OCI-LY1 (cell line): ENCODE data around the gene CD22.

ENCODE experiments used
- H2AFZ ChIP-seq: fragments of 200-600 bp; sonication (generic), shearing (Covaris generic); 2 replicates; pipeline ENCODE4 v1.6.0; 2014; ENCODE audit warnings: antibody characterized with exemption, mild to moderate bottlenecking, low read length
- H3F3A ChIP-seq: fragments of 200-600 bp; sonication (generic), shearing (Covaris generic); 2 replicates; pipeline ENCODE4 v1.6.0; 2014; ENCODE audit warnings: mild to moderate bottlenecking, antibody characterized with exemption, low read length, moderate library complexity; ENCODE audit not compliant: insufficient read depth
- H3K27ac ChIP-seq: fragments of 200-600 bp; sonication (generic); 2 replicates; pipeline ENCODE4 v1.5.1; 2014; ENCODE audit warnings: low read length, mixed run types, mild to moderate bottlenecking, low read depth; ENCODE audit not compliant: poor library complexity, severe bottlenecking
- H3K27me3 ChIP-seq: fragments of 200-600 bp; sonication (generic); 2 replicates; pipeline ENCODE4 v1.6.0; 2014; ENCODE audit warnings: antibody characterized with exemption, mild to moderate bottlenecking, low read length, moderate library complexity; ENCODE audit not compliant: insufficient read depth
- H3K36me3 ChIP-seq: fragments of 200-600 bp; sonication (generic); 2 replicates; pipeline ENCODE4 v1.6.1; 2014; ENCODE audit warnings: mild to moderate bottlenecking, antibody characterized with exemption, low read length, moderate library complexity, mixed read lengths; ENCODE audit not compliant: insufficient read depth
- H3K4me1 ChIP-seq: fragments of 200-600 bp; sonication (generic); 2 replicates; pipeline ENCODE4 v1.5.1; 2014; ENCODE audit warnings: mild to moderate bottlenecking, low read length, moderate library complexity; ENCODE audit not compliant: insufficient read depth, severe bottlenecking
- H3K4me2 ChIP-seq: fragments of 200-600 bp; sonication (generic), shearing (Covaris generic); 2 replicates; pipeline ENCODE4 v1.6.1; 2014; ENCODE audit warnings: low read length
- H3K4me3 ChIP-seq: fragments of 200-600 bp; sonication (generic); 2 replicates; pipeline ENCODE4 v1.5.1; 2014; ENCODE audit warnings: low read length, low read depth, mild to moderate bottlenecking, mixed read lengths; ENCODE audit not compliant: poor library complexity, severe bottlenecking
- H3K79me2 ChIP-seq: fragments of 200-600 bp; shearing (Covaris generic); 2 replicates; pipeline ENCODE4 v1.6.1; 2016; ENCODE audit warnings: mixed run types, low read length, mixed read lengths; ENCODE audit not compliant: insufficient read depth
- H3K9ac ChIP-seq: fragments of 200-600 bp; sonication (generic), shearing (Covaris generic); 2 replicates; pipeline ENCODE4 v1.6.1; 2014; ENCODE audit warnings: mild to moderate bottlenecking, low read length, mixed read lengths
- H3K9me2 ChIP-seq: fragments of 200-600 bp; sonication (generic), shearing (Covaris generic); 2 replicates; pipeline ENCODE4 v1.6.1; 2014; ENCODE audit warnings: low read depth, mild to moderate bottlenecking, low read length, mixed read lengths
- H3K9me3 ChIP-seq: fragments of 200-600 bp; shearing (Covaris generic); 2 replicates; pipeline ENCODE4 v1.6.1; 2014; ENCODE audit warnings: low read length, mixed read lengths
- H4K20me1 ChIP-seq: fragments of 200-600 bp; sonication (generic), shearing (Covaris generic); 2 replicates; pipeline ENCODE4 v1.6.0; 2016; ENCODE audit warnings: mild to moderate bottlenecking, low read length; ENCODE audit not compliant: insufficient read depth
- EZH2 ChIP-seq: fragments of 200-600 bp; sonication (generic), shearing (Covaris generic); IDR thresholded peaks from 2 replicates; pipeline ENCODE4 v1.8.0; 2017; ENCODE audit warnings: borderline replicate concordance, mixed run types, mild to moderate bottlenecking, antibody characterized with exemption, low read length, moderate library complexity, mixed read lengths
- TF ChIP-seq, protein P1 (sequence below): fragments of 200-600 bp; sonication (generic), shearing (Covaris generic); IDR thresholded peaks from 2 replicates; pipeline ENCODE4 v1.5.1; 2017; ENCODE audit warnings: mild to moderate bottlenecking, antibody characterized with exemption, low read length, moderate library complexity, mixed read lengths

CD22 gene

DNA sequence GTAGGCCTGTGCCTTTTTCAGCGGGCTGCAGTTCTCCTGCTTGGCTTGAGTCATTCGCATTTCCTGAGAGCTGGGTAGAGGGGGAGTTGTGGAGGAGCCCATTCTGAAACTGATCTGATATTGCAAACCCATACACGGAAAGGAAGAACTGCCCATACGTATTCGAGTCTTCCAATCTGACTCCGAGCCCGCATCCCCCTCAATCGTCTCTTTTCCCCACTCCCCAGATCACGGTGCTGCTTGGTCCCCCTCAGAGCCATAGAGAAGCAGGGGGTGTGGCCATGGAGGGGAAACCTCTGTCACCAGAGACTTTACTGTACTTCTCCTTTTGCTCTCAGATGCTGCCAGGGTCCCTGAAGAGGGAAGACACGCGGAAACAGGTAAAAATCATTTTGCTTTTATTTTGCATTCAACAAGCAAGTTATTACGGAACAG, at the start of gene CD22:
Gene CD22 (plus strand): TSS at position 337 of the 435 bp plus-strand sequence. CDS start 2,854 bp downstream, outside the sequence.
- Histone ChIP-seq H2AFZ (no peak within 1 kb of the TSS), H3K4me3 (peak within 1 kb of the TSS; percentile 95)

DNA sequence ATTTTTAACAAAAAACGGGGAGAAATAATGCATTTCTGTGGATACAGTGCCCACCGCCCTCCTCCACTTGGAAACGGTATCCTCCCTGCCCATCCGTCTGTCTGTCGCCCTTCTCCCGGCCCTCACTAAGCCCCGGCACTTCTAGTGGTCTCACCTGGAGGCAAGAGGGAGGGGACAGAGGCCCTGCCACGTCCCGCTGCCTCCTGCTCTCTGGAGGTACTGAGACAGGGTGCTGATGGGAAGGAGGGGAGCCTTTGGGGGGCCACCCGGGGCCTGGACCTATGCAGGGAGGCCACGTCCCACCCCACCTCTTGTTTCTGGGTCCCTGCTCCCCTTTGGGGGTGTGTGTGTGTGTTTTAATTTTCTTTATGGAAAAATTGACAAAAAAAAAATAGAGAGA, 49.6 kb upstream of the CD22 start:
- Histone ChIP-seq H3F3A (no peaks in the 10 kb centered on the region; the same call in 1 of the 2 replicates), H2AFZ (no peak overlapping the region), H3K4me2 (no peak overlapping the region), H3K9me3 (no peaks in the 10 kb centered on the region), H3K9ac (no peak overlapping the region), H3K79me2 (no peaks in the 10 kb centered on the region), H4K20me1 (no peaks in the 10 kb centered on the region), H3K9me2 (no peaks in the 10 kb centered on the region), H3K36me3 (peaks cover 47% of the 10 kb centered on the region), H3K4me3 (no peak overlapping the region), H3K27me3 (peaks cover 5% of the 10 kb centered on the region; the same call in 1 of the 2 replicates), H3K27ac (no peak overlapping the region), H3K4me1 (peaks cover 9% of the 10 kb centered on the region)
- TF ChIP-seq, protein P1, sequence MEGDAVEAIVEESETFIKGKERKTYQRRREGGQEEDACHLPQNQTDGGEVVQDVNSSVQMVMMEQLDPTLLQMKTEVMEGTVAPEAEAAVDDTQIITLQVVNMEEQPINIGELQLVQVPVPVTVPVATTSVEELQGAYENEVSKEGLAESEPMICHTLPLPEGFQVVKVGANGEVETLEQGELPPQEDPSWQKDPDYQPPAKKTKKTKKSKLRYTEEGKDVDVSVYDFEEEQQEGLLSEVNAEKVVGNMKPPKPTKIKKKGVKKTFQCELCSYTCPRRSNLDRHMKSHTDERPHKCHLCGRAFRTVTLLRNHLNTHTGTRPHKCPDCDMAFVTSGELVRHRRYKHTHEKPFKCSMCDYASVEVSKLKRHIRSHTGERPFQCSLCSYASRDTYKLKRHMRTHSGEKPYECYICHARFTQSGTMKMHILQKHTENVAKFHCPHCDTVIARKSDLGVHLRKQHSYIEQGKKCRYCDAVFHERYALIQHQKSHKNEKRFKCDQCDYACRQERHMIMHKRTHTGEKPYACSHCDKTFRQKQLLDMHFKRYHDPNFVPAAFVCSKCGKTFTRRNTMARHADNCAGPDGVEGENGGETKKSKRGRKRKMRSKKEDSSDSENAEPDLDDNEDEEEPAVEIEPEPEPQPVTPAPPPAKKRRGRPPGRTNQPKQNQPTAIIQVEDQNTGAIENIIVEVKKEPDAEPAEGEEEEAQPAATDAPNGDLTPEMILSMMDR: no peak
- TF ChIP-seq EZH2: no peak

More for the DNA sequence above, at the start of gene CD22:
- Histone ChIP-seq H3K27ac (peak within 1 kb of the TSS; percentile 95), H3K9me2 (no peaks in the 10 kb centered on the region), H4K20me1 (no peaks in the 10 kb centered on the region), H3F3A (no peaks in the 10 kb centered on the region), H3K4me1 (peaks cover 71% of the 10 kb centered on the region), H3K9me3 (no peaks in the 10 kb centered on the region), H3K36me3 (peaks cover 39% of the 10 kb centered on the region), H3K79me2 (peaks cover 3% of the 10 kb centered on the region; the same call in 1 of the 2 replicates), H3K4me2 (peak within 1 kb of the TSS; percentile 90), H3K9ac (peak within 1 kb of the TSS; percentile 97), H3K27me3 (no peaks in the 10 kb centered on the region)
- TF ChIP-seq EZH2: no peak
- TF ChIP-seq, protein P1: no peak

DNA sequence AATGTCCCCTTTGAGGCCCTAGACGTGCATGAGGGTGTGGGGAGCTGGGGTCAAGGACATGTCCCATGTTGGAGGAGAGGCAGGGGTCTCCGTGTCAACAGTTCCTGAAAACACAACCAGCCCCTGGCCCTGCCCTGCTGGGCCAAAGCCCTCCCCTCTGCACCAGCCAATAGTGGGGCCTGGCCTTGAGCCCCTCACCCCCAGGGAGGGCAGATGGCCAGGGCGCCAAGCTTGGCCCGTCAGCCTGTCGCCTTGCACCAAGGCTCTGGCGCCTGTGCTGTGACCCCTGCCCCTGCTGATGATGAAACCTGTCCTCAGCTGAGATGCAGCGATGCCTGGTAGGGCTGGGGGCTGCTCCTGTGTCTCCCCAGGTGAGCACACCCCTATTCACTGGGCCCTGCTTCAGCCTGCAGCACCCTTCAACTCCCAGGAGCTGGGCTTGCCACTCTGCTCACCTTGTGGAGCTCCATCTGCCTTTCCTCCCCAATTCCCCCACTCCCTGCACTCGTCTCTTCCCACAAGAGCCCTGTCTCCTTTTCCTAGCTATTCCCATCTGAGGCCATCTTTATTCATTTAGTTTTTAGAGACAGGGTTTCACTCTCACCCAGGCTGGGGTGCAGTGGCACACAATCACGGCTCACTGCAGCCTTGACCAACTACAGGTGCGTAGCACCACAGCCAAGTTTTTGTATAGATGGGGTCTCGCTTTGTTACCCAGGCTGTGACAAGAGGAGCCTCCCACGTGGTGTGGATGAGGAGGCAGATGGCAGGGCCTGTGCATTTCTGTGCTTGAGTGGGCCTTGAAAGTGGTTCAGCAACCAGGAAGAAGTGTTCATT, 48.8 kb upstream of the CD22 start:
- H3K9me3 ChIP-seq: no peaks in the 10 kb centered on the region
- no peak overlapping the region for H2AFZ ChIP-seq
- H3K36me3 ChIP-seq: peaks cover 40% of the 10 kb centered on the region
- no peak overlapping the region for H3K27ac ChIP-seq
- H3K79me2 ChIP-seq: no peaks in the 10 kb centered on the region
- H3K9ac ChIP-seq: no peak overlapping the region
- H4K20me1 ChIP-seq: no peaks in the 10 kb centered on the region
- no peak overlapping the region for H3K4me3 ChIP-seq
- no peaks in the 10 kb centered on the region; the same call in 1 of the 2 replicates for H3F3A ChIP-seq
- TF ChIP-seq, protein P1: no peak
- no peak for TF ChIP-seq EZH2
- H3K4me1 ChIP-seq: peaks cover 9% of the 10 kb centered on the region
- H3K4me2 ChIP-seq: no peak overlapping the region
- H3K9me2 ChIP-seq: no peaks in the 10 kb centered on the region
- peaks cover 5% of the 10 kb centered on the region; the same call in 1 of the 2 replicates for H3K27me3 ChIP-seq
